GM12875 (cell line): ENCODE results near the gene PRPF18.

Experiments
- H3K4me3 ChIP-seq: one replicate; pipeline ENCODE4 v1.5.1; 2011; ENCODE audit warnings: low read depth, low read length, control low read depth
- TF ChIP-seq, protein P1 (sequence below): IDR thresholded peaks from 2 replicates; pipeline ENCODE4 v1.5.1; 2011; ENCODE audit warnings: low read depth, mild to moderate bottlenecking, control low read depth, inconsistent platforms, low read length, moderate library complexity, borderline replicate concordance; ENCODE audit not compliant: insufficient read depth

The PRPF18 gene

DNA sequence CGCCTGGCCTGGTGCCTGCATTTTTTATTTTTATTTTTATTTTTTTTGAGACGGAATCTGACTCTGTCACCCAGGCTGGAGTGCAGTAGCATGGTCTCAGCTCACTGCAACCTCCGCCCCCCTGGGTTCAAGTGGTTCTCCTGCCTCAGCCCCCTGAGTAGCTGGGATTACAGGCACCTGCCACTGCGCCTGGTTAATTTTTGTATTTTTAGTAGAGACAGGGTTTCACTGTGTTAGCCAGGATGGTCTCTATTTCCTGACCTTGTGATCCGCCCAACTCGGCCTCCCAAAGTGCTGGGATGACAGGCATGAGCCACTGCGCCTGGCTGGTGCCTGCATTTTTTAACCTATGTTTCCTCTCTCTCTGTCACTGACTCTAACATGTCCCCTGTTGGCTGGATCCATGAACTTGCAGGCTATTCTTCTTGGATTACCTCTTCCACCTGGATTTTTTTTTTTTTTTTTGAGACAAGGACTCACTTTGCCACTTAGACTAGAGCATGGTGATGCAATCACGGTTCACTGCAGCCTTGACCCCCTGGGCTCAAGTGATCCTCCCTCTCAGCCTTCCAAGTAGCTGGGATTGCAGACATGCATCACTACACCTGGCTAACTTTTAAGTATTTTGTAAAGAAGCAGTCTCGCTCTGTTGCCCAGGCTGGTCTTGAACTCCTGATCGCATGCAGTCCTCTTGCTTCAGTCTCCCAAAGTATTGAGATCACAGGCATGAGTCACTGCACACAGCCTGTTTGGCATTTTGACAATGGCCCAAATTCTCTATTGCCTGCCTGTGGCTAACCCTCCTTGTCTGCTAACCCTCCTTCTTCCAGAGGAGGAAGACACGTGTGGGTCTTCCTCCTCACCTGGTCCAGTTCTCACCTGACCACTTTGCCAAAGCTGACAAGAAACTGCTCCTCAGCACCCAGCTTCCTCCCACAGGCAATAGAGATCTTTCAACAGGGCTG is 23.0 kb upstream of the PRPF18 start:
- TF ChIP-seq, protein P1, sequence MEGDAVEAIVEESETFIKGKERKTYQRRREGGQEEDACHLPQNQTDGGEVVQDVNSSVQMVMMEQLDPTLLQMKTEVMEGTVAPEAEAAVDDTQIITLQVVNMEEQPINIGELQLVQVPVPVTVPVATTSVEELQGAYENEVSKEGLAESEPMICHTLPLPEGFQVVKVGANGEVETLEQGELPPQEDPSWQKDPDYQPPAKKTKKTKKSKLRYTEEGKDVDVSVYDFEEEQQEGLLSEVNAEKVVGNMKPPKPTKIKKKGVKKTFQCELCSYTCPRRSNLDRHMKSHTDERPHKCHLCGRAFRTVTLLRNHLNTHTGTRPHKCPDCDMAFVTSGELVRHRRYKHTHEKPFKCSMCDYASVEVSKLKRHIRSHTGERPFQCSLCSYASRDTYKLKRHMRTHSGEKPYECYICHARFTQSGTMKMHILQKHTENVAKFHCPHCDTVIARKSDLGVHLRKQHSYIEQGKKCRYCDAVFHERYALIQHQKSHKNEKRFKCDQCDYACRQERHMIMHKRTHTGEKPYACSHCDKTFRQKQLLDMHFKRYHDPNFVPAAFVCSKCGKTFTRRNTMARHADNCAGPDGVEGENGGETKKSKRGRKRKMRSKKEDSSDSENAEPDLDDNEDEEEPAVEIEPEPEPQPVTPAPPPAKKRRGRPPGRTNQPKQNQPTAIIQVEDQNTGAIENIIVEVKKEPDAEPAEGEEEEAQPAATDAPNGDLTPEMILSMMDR, result no peak
- H3K4me3 ChIP-seq, result no peak overlapping the region

DNA sequence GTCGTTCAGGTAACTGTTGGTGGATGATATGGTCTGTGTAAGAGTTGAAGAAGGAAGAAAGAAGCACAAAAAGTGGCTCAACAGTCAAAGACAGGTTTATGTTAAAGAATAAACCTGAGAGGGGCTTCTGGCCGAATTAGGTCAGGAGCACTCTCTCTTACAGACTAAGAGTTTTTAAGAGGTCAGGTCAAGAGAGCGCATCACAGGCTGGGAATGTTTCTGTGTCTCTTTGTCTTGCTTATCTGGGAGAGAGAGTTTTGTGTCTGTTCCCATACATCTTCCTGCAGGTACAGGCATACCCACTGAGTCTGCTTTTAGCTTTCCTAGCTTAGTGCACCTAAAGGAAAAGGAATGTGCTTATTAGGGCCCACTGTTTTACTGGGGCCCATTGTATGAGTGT is 22.2 kb upstream of the PRPF18 start:
- H3K4me3 ChIP-seq, result no peak overlapping the region
- TF ChIP-seq, protein P1, result no peak

DNA sequence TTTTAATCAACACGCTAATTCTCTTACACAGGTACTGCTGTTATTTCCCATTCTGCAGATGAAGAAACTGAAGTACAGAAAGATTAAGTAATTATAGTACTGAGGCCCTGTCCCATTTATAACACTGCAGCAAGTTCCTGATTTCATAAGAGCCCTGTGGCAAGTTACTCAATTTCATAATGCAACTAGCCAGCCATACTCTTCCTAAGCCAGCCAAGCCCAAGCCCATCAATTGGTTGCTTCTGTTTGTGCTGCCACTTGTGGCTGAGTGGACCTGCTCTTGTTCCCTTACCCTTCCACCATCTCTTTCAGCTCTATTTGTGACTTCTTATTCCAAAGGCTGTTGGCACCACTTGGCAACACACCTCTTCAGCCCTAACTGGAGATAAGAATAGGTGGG is 19.7 kb upstream of the PRPF18 start:
- TF ChIP-seq, protein P1, result no peak

DNA sequence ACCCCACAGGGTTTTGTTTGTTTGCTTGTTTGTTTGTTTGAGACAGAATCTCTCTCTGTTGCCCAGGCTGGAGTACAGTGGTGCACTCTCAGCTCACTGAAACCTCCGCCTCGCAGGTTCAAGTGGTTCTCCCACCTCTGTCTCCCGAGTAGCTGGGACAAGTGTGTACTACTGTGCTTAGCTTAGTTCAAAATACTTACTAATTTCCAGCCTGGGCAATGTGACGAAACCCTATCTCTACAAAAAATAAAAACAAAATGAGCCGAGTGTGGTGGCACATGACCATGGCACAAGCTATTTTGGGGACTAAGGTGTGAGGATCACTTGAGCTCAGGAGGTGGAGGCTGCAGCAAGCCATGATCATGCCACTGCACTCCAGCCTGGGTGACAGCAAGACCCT is 15.2 kb upstream of the PRPF18 start:
- TF ChIP-seq, protein P1, result no peak
- H3K4me3 ChIP-seq, result no peak overlapping the region

More for the DNA sequence above, 19.7 kb upstream of the PRPF18 start:
- no peak overlapping the region for H3K4me3 ChIP-seq

DNA sequence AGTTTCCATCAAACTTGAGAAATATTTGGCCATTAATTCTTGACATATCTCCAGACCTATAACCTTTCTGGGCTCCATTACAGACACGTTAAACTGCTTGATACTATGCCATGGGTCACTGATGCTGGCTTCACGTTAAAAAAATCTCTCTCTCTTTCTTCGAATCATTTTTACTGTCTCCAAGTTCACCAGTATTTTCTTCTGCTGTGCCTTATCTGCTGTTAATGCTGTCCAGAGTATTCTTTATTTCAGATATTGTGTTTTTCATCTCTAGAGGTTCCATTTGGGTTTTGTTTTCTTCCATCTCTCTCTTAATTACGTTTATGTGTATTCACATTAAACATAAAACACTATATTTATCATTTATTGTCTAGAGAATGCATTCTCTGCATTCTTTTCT is 12.8 kb upstream of the PRPF18 start:
- H3K4me3 ChIP-seq, result no peak overlapping the region
- TF ChIP-seq, protein P1, result no peak

DNA sequence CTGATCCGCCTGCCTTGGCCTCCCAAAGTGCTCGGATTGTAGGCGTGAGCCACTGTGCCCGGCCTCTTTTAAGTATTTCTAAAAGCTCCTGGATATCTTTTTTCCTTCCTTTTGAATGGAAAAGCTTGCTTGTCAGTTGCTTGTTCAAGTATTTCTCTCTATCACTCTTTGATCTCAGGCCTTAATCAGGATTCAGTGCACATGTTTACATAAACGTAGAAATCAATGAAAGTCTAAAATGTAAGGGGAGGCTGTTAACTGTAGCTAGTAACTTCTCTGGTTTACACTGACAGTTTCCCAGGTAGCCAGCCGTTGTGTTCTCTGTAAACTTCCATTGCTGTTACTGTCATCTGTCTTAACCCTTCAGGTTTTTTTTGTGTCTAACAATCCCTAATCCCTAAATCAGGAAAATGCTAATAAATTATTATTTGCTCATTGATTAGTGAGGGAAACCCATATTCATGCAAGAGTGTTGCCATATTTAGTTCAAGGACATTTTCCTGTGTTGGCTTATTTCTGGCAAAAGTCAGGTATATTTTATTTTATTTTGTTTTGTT is 1.5 kb upstream of the PRPF18 start:
- TF ChIP-seq, protein P1, result no peak
- H3K4me3 ChIP-seq, result no peak overlapping the region

DNA sequence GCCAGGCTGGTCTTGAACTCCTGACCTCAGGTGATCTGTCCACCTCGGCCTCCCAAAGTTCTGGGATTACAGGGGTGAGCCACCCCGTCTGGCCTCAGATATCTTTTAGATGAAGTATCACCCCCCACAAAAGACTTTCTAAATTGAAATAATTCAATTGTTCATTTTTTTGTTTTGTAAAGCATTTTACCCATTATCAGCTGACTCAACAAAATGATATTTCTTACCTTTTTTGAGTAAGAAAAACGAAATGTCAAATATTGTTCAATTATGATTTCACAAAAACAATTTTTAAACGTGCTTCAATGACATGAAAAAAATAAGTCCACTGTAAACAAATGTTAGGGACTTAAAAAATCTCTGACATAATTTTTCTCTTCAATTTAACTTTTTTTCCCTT is 822 bp upstream of the PRPF18 start:
- no peak overlapping the region for H3K4me3 ChIP-seq
- TF ChIP-seq, protein P1, result no peak
